ENCODE data around the gene DPP6.

Gene DPP6

DNA sequence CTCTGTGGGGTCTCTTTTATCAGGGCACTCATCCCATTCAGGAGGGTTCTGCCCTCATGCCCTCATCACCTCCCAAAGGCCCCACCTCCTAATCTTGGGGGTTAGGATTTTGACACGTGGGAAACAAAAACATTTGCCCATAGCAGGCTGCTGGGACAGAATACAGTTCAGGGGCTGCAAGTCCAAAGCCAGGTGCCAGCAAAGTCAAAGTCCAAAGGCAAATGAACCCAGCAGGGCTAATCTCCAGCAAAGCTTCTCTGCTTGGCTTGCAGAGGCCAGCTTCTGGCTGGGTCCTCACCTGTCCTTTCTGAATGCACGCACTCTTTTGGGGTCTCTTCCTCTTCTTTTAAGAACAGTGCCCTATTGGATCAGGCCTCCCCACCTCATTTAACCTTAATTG lies 359.9 kb downstream of the DPP6 start:
- no peak for DNase-seq (ENCODE audit: low read depth)

DNA sequence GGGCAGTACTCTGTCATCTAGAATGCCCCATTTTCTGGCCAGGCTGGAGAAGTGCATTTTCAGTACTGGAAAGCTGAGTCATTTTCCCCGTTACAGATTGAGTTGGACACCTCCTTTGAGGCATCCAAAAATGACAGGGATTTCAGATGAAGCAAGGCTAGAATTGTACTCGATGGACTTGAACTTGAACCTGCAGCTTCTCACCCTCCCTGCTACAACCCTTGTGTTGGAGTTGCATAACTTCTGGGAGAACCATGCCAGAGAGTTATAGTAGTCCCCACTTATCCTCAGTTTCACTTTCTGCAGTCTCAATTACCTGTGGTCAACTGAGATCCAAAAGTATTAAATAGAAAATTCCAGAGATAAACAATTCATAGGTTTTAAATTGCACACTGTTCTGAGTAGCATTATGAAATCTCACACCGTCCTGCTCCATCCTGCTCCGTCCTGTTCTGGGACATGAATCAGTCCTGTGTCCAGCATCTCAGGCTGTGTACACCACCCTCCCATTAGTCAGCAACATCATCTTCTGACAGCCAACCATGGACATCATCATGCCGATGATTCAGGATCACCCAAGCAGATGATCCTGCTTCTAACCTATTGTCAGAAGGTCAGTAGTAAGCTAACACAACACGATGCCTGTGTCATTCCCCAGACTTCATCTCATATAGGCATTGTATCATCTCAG lies 363.7 kb downstream of the DPP6 start:
- DNase-seq (ENCODE audit: low read depth): no peak

DNA sequence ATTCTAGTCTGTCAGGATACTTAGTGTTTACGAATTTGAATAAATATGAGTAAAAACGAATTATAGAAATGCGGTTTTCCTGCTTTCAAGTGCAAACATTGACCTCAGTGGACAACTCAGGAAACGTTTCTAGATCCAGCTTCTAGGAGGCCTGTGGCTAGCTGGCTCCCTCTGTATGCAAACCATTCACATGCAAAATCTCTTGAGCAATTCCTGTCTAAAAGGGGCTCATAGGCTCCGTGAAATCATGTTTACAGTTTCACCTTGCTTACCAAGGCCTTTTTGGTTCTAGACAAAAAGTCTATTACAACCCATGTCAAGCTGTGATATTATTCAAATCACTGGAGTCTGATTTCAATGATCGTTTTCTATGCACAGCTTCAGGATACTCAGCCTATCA lies 364.5 kb downstream of the DPP6 start:
- DNase-seq (ENCODE audit: low read depth): no peak

DNA sequence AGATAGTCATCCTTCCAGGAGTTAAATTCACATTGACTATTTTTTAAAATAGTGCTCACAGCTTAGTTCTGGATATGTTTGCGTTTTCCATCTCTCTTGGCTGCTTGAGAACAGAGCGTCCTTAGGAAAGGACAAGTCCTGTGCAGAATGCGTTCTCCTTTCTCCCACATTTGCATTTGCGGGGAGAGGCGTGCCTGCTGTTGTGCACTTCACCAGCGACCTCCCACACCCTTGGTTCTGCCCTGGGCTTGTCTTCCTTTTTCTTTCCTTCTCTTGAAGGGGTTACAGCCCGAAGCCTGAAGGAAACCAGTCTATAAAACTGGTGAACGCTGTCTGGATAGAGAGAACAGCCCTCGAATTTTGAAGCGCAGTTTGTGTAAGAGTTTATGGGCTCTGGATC lies 367.1 kb downstream of the DPP6 start:
- no peak for DNase-seq (ENCODE audit: low read depth)

DNA sequence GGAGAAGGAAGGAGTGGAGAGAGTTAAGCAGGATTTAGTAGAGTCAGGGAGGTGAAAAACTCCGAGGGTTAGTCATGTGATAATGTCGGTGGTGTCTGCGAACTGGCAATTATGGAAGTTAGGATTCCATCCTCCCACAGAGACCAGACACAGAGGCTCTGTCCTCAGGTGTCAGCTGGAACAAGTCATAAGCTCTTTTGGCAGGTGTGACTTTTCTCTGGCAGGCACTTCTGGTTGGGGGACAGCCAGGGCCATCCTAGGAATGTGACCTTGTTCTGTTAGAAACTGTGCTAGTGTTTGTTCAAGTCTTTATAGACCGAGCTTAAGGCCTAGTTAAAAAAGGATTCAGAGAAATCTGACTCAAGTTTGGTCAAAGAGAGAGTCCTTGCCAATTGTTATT lies 371.0 kb downstream of the DPP6 start:
- no peak for DNase-seq (ENCODE audit: low read depth)

DNA sequence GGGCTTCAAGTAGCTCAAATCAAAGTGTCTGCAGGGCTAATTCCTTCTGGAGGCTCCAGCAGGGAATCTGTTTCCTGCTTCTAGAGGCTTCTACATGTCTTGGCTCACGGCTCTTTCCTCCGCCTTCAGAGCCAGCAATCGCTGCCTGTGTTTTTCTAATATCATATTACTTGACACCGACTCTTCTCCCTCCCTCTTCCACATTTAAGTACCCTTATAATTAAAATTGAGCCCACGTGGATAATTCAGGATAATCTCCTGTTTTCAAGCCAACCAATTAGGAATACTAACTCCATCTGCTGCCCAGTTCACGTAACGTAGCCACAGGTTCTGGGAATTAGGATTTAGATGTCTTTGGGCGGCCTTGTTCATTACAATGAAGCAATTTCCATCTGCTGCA lies 372.2 kb downstream of the DPP6 start:
- DNase-seq (ENCODE audit: low read depth): no peak

DNA sequence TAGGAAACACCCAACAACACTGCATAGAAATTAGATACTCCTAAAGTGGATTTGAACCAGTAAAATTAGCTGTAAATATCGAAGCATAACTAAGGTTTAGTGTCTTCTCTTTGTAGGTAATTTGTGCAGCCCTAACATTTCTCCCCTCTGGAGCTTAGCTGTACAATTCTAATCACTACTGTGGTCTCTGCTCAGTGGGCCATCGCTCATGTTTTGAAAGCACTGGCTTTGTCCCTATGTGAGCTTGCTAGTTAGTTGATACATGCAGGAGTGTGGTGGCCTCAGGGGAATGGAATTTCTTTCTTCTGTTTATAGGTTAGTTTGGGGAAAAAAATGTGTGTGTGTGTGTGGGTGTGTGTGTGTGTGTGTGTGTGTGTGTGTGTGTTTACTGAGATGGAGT lies 373.1 kb downstream of the DPP6 start:
- no peak for DNase-seq (ENCODE audit: low read depth)

DNA sequence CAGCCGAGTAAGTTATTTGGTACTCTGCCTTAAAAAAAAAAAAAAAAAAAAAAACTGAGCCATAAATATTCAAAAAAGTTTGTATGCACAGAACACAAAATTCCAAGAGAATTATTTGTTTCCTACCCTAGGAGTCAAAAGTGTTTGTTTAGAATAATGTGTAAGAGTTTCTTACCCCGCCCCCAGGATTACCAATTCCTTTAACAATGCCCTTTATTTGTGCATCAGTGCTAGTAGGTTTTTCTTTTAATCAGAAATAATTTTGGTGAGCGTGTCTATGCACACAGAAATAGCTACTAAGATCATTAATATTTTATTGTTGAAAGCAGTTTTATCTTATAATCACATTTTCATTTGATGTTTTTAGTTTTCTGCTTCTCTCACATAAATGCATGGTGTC lies 374.6 kb downstream of the DPP6 start:
- DNase-seq (ENCODE audit: low read depth): no peak

DNA sequence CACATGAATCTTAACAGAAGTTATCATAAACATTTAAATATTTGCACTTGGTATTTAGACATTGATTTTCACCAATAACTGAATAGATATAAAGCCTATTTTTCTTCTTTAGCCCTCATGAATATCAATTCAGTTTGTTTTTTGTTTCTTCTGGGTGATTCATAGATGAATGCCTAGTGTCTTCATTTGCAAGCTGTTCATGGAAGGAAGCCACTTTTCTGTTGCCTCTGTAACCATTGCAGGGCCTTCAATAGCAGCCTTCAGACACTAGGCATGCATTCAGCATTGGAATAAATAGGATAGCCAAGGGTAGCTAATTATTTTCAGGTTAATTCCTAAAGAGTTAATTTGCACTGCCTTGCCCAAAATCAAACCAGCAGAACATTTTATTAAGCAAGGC lies 375.3 kb downstream of the DPP6 start:
- no peak for DNase-seq (ENCODE audit: low read depth)

DNA sequence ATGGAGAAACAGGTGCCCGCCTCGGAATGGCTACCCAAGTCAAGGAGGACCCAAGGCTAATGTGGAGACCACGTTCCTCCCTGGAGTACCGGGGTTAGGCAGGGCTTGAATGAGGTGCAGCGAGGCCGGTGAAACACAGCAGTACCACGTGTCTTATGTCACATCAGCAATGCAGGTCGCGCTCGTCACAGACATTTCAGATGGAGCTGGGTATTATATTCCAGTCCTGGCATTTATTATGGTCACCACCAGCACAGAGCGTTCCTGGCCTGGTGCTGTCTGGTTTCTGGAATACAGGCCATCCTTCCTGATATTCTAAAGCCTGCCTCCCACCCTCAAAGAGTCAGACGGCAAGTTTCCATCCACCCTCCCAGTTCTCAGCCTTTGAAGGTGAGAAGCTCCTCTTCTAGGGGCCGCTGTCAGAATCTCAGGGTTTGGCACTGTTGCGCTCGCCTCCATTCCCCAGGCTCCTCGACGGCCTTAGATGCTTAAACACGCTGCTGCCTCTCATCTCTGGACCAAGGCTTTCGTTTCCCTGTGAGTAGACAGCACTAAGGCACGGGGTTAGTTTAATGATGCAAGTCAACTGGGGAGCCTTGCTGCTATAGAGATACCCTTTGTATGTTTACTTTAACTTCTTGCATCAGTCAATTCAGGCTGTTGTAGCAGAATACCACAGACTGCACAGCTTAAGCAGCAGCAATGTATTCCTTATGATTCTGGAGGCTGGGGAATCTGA lies 377.6 kb downstream of the DPP6 start:
- no peak for DNase-seq (ENCODE audit: low read depth)

DNA sequence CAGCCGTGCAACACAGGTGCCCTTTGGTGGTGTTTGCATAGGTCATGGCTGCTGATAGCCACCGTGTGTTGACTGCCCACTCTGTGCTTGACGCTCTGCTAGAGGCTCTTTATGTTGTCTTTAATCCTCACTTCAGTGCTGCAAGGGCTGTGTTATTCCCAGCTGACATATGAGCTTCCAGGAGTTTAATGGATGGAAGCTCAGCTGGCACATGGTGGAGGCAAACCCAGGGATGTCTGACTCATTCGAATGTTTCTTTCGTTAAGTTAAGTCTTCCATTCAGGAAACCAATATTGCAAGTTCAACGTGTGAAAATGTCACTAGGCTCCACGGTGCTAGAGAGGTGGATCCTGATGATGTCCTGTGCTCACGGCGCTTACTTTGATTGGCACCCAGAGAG lies 378.4 kb downstream of the DPP6 start:
- no peak for DNase-seq (ENCODE audit: low read depth)

DNA sequence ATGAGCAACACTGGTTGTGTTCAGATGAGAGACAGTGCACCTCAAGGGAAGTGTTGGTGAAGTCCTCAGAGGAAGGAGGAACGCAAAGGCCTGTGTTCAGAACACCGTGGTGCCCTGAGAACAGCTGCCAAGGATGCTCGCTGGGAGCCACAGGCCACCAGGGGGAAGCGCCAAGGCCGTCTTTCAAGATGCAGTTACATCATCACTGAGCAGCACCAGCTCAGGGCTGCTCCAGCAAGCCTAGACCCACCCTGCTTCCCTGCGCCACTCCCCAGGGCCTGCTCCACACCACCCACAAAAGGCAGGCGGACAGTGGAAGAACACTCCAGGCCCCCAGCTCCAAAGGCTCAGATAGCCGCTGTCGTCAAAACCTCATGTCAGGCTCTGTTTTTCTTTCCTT lies 378.8 kb downstream of the DPP6 start:
- no peak for DNase-seq (ENCODE audit: low read depth)

DNA sequence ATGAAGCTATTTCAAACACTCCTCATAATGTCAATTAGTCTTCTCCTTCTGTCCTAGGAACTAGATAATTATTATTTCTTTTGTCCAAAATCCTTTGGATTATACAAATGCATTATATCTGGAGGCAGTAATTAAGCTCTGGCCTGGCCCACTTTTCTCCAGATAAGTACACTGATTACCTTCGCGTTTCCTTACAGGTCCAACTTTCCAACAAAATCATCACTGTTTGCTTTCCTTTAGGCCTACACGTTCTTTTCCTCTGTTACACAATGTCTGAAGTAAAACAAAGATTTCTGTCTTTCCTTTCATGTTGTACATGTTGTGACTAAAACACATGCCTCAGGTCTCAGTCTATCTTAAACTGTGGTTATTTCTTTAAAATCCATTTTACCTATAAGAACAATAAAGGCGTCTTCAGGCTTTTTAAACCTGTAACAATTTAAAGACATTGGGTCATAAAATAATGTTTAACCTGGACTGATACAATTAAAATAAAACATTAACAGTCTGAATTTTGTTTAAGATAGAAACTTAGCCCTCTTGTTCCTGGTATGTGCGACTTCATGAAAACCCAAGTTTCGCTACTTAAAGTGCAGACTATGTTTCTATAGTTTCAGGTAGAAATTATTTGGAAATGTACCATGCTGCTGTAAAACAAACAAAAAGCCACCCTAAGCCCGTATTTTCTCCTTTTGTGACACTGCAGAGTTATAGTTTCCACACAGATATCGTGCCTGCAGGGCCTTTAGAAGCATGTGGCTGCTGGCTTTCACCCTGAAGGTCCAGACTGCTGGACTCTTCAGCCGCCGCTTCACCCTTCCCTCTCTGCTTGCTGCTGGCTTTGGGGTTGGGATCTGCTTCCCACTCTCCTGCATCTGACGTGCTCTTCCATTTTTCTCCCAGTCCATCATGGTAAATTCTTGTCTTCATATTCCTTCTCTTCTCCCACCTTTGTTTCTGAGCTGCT lies 381.7 kb downstream of the DPP6 start:
- DNase-seq (ENCODE audit: low read depth): no peak

DNA sequence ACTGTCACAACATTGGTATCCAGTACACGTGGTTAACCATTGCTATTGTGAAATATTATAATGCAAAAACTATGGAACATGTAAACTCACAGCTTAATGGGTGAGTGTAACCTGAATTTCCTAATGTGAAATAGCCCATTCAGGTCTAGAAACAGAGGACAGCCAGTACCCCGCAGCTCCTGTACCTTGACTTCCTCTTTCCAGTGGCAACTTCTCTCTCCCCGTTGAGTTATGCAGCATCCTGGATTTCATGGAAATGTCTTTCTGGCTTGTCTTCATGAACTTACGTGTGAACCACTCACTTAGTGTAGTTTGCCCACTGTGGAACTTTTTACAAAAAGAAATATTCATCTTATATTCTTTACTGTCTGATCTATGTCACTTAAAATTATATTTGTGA lies 384.4 kb downstream of the DPP6 start:
- no peak for DNase-seq (ENCODE audit: low read depth)

DNA sequence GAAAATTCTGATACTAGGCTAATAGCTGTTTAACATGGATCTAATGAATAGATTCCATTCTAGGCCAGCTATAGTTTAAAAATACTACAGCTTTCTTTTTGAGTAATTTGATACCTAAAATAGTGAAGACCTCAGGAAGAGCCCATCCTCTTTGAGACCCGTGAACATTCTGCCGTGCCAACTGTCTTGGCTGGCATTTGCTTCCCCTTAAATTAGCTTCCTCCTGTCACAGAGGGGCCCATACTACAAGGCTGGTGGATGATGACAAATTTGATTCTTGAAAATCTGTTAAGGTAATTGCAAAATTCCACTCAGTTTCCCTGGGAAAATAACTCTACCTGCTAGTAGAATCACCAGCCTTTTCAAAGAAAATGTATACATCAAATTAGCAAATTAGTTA lies 385.0 kb downstream of the DPP6 start:
- DNase-seq (ENCODE audit: low read depth): no peak

DNA sequence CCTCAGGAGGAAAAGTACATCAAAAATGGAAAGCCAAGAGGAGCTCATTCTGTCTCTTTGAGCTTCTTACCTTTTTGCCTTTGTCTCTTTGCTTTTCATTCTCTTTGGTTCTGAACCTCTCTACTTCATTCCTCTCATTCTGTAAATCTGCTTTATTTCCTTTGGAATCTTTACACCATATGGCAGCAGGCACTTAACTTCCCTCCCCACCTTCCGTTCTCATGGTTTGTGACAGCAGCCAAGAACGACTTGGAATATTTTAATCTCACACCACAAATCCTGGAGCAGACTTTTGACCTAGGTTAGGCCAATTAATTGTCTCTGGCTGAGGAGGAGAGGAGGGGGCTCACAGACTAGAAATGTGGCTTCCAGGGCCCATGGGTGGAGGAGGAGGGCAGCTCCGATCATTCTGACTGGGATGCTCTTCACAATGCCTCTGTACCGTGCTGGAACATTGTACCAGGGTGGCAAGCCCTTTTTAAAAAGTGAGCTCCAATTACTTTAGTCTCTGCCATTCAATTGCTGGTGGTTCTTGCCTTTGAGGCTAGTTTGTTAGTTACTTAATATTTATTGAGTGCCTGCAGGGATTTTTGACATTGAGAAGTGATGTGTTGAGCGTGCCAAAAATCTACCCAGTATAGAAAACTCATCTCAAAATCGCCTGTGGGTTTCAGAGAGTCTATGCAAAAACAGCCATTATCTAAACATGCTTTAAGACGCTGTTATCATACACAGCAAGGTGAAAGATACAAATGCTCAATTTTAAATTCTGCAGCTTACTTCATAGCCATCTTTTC lies 386.6 kb downstream of the DPP6 start:
- DNase-seq (ENCODE audit: low read depth): no peak

DNA sequence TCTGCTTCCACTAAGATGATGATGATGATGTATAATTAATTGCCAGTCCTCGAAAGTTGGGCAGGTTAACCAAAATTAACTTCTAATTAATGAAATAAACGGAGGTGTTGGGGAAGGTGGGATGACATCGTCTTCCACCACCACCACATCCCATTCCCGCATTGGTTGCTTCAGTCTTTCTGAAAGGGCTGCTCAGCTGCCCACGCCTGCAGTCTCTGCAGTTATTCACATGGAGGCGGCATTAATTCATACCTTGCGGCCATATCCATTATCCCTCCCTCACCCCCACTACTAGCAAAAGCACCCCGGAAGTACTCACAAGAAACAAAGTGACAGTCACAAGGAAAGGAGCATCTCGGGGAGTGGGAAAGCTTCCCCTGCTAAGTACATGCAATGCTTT lies 387.9 kb downstream of the DPP6 start:
- DNase-seq (ENCODE audit: low read depth): no peak

DNA sequence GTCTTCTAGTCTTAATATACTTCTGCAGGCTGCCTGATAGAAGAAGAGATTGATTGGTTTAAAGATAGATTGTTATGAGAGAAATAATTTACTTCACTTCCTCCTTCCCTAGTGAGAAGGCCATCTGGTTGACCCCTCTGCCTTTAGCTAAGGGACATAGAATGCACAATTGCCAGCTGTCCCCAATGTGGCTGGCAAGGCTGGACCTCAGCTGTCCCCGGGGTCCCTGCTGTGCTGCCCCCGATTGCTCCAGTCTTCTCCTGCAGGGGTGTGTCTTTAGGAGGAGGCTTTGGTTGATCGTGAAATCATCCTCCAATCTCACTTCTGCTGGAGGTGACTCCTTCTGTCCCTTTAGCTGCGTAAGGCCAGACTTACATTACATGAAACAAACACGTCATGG lies 388.5 kb downstream of the DPP6 start:
- DNase-seq (ENCODE audit: low read depth): no peak

DNA sequence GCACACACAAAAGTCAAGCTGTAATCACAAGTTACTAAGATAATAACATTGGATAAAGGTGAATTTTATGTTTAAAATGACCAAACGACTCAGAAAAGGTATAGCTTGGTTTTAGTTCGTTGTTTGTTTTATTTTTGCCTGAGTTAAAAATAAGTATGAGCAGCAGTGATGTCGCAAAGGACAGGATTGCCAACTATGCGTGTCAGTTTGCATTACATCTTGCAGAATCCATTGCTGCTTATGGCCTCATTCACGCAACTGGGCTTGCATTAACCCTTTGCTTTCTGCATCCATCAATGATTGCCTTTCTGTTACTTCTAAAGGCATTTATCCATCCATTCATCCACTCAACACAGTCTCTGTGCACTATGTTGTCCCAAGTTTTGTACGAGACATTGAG lies 389.6 kb downstream of the DPP6 start:
- no peak for DNase-seq (ENCODE audit: low read depth)

DNA sequence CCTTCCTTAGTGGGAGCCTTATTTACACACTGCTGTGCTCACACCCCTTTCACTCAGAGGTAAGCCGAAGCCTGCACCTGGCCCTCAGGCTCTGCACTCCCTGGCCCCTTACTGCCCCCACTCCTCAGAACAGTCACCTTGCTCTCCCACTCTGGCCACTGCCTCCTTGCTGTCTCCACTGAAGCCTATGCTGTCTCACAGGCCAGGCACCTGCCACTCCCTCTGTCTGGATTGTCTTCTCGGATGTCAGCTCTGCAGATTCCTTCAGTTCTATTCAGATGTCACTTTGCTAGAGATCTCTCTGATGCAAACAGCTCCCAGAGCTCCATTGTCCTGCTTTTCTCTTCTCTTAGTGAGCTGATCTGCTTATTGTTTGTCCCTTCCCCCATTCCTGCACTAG lies 390.7 kb downstream of the DPP6 start:
- no peak for DNase-seq (ENCODE audit: low read depth)

DNA sequence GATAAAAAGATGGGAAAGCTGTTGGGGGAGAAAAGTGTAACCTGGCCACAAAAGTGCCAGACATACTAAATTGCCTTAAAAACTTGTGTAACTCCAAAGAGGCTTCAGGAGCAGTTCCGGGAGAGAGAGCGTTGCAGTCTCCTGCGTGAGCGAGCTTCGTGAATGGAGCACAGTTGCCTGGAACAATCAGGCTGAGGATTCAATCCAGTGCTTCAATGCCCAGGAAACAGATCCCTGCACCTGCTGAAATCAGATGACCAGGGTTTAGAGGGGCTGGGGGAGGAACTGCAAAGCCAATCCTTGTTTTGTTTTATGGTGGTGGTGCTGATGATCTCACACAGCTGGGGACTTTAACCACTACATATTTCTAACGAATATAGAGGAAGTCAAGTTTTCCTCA lies 398.3 kb downstream of the DPP6 start:
- no peak for DNase-seq (ENCODE audit: low read depth)

All from amniotic epithelial cell (primary cell).